ENCODE measurements around the gene CIDEB. TPM values are rescaled to one million over a fixed set of nuclear protein-coding genes. Genes with fewer than 3 reads are reported as not detected.

The CIDEB gene
- total and polyA plus RNA-seq, 2 of the 8 experiments (the other 6 are each of a cell fraction or from before 2014, with no cell fraction given), result 0.11 TPM; not detected in 1

- TF ChIP-seq RAD21 (IDR thresholded peaks at IDR 0.05 in 1 of 2, conservative IDR thresholded peaks at IDR 0.05 in 1 of 2; ENCODE audit: low read depth in 2 of 2, low read length in 2 of 2) (no peak), MAX (IDR thresholded peaks at IDR 0.05) (no peak), SP1 (IDR thresholded peaks at IDR 0.05; ENCODE audit: low read depth, low read length) (no peak), KDM4A (IDR thresholded peaks at IDR 0.05; ENCODE audit: low read depth, low read length, severe bottlenecking) (no peak), TCF12 (IDR thresholded peaks at IDR 0.05; ENCODE audit: low read depth, low read length) (no peak), EZH2 (IDR thresholded peaks at IDR 0.05; ENCODE audit: low read depth, low read length, severe bottlenecking) (no peak), SRF (IDR thresholded peaks at IDR 0.05; ENCODE audit: low read depth, low read length) (no peak), HDAC6 (IDR thresholded peaks at IDR 0.05; ENCODE audit: low read depth, low read length) (no peak), RBBP5 (IDR thresholded peaks at IDR 0.05; ENCODE audit: borderline replicate concordance, low read depth, low read length) (no peak), RXRA (IDR thresholded peaks at IDR 0.05; ENCODE audit: insufficient read depth, low read depth, low read length) (no peak), CTBP2 (IDR thresholded peaks at IDR 0.05; ENCODE audit: borderline replicate concordance, insufficient read depth, insufficient read length, low read length) (no peak)
Measured at GRCh38 chr14:24293525-24293924, 14.3 kb downstream of the CIDEB start (continued).
